ENCODE data around the gene HS6ST1.

- TF ChIP-seq CTCF (IDR thresholded peaks at IDR 0.05): no peak
- TF ChIP-seq POLR2A (IDR thresholded peaks at IDR 0.05): no peak
Observed at GRCh38 chr2:128301501-128301966, 17.1 kb downstream of the HS6ST1 start.

Measured in testis (tissue), 2 donors.